Ecto neural progenitor cell (in vitro differentiated cells): ENCODE results near the gene CKMT1A.

ENCODE experiments used
- DNase-seq: peaks from one replicate; pipeline ENCODE4 v3.0.0-alpha.2; 2018; ENCODE audit warnings: low spot score

The CKMT1A gene

DNA sequence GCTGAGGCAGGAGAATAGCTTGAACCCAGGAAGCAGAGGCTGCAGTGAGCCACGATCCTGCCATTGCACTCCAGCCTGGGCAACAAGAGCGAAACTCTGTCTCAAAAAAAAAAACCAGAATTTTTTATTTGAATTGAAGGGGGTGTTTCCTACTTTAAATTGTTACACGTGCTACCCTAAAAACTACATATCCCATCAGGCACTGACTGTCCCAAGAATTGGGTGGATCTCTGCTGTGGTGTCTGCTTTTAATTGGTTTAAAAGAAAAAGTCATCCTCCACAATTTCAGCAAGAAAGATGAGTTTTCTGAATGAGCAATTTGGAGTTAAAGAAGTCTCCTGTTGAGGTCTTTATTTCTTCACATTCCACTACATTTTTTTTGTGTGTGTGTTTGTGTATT, 54.7 kb downstream of the CKMT1A start:
- no peak for DNase-seq
